Left ventricle myocardium superior (tissue), 1 donor: ENCODE data around the gene BCAS3. TPM values are rescaled to one million over a fixed set of nuclear protein-coding genes. Genes with fewer than 3 reads are reported as not detected.
"Not testable (repeated sequence)": the region's sequence is repeated elsewhere in the genome, so short reads cannot be mapped to it uniquely, and the experiment has no call there.

Experiments used
- ATAC-seq: fragments of 200-7000 bp; cut with Tn5 transposase; one replicate; pipeline ENCODE4 v1.9.1; 2020; ENCODE audit warnings: mild to moderate bottlenecking, moderate library complexity
- DNase-seq: peaks from one replicate; pipeline ENCODE4 v3.0.0-alpha.2; 2020
- intact Hi-C: fragments of 100-400 bp; cut with micrococcal nuclease; formaldehyde crosslinking; loops from one replicate; pipeline ENCODE4 v1.11.0; 2022
- total RNA-seq: library from RNA; stranded (reverse); fragmentation: NEBNext Ultra II Directional; extraction: Animal tissue kit (Norgen Biotek cat#: 25700); gene quantifications from one replicate; pipeline ENCODE4 v1.2.1, GENCODE V29; 2021
- donor health status: DM: no; HTN: yes; CAD: no; lungs with severe emphysema.

BCAS3 gene
- total RNA-seq, 1 donor from 2014 or later: 15.9 TPM

- ATAC-seq (peak; percentile 69), DNase-seq (peak; percentile 52)
- intact Hi-C loops: no loop called here
These were observed 660.5 kb downstream of the BCAS3 start for GRCh38 chr17:61338000-61338798.

DNA sequence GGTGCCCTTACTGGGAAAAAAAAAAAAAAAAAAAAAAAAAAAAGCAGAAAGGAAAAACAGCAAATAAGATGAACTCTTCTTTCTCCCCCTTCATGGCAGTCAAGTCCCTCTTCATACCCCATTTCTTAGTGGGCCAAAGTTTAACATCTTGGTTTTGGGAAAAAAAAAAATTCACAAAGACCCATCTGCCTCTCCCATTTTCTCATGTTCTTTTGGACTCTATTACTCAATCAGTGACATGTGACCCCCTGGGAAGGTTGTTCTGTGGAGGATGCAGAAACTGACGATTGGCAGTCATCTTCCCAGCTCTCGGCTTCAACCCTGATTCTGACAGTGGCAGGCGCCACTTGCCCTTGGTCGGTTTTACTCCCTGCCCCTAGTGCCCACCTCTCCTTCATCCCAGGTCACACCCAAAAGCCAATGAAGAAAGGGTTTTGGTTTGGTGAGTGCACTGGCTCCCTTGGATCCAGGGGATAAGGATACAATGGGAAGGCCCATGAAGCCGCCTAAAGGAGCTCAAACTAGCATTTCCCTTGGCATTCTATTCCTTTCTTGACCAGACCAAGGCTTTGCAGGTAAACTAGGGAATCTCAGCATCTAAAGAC, 661.3 kb downstream of the BCAS3 start:
- intact Hi-C loops: no loop called here
- no peak for DNase-seq
- peak; percentile 22 for ATAC-seq

- intact Hi-C loops: no loop called here
- ATAC-seq: no peak
- DNase-seq: no peak
These were observed 663.0 kb downstream of the BCAS3 start for GRCh38 chr17:61340431-61341209.

GRCh38 chr17:61343576-61343975, 665.9 kb downstream of the BCAS3 start:
- intact Hi-C loops: no loop called here
- ATAC-seq (no peak), DNase-seq (no peak)

- intact Hi-C loops: no loop called here
- ATAC-seq (peak; percentile 11), DNase-seq (no peak)
These were observed 667.4 kb downstream of the BCAS3 start for GRCh38 chr17:61345061-61345460.

GRCh38 chr17:61345825-61346666, 668.4 kb downstream of the BCAS3 start:
- no peak for ATAC-seq
- intact Hi-C loops: no loop called here
- DNase-seq: no peak

- no peak for DNase-seq
- no peak for ATAC-seq
- intact Hi-C loops: no loop called here
These were observed 671.7 kb downstream of the BCAS3 start for GRCh38 chr17:61349350-61349749.

GRCh38 chr17:61351745-61352407, 674.2 kb downstream of the BCAS3 start:
- ATAC-seq (no peak), DNase-seq (no peak)
- intact Hi-C loops: no loop called here

- ATAC-seq (no peak), DNase-seq (no peak)
- intact Hi-C loops: no loop called here
These were observed 674.7 kb downstream of the BCAS3 start for GRCh38 chr17:61352408-61352770.

- no peak for ATAC-seq
- intact Hi-C loops: no loop called here
These were observed 675.3 kb downstream of the BCAS3 start for GRCh38 chr17:61352781-61353491.

GRCh38 chr17:61353615-61354014, 676.0 kb downstream of the BCAS3 start:
- DNase-seq (no peak), ATAC-seq (no peak)
- intact Hi-C loops: no loop called here

More at GRCh38 chr17:61352781-61353491, 675.3 kb downstream of the BCAS3 start:
- DNase-seq: no peak

DNA sequence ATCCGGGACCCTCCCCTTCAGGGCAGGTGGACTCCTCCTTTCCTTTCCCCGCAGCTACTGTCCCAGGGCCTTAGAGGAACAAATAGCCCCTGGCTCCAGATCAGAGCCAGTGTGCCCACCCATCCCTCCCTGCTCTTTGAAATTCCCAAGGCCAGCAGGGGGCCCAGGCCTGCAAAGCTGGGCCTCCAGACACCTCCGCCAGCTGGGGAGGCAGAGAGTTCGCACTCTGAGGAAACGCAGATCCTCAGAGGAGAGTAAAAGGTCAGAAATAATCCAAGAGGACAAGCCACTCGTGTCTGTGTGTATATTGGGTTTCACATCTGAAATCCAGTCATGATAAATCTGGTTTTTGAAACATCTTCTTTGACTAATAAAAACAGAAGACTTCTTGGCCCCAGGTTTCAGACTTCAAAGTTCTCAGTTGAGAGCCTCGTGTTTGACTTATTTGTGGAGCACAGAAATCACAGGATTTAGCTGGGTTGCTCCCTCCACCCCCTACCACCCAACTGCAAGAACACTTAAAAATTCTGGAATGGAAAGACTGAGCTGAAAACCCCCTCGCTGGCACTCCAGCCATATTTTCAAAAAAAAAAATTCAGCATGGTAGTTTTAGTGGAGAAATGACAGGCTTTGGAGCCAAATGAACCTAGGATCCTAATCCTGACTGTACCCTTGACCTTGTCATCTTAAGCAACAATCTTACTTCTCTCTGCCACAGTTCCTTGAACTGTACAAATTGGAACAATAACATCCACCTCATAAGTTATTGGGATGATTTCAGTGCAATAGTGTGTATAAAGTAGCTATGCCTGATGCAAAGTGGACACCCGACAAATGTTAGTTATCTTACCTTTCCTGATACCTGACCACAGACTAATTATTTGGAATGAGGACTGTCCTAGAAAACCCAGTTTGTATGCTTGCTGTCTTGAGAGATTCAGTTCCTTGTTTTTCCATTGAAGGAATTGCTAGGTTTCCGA, 677.5 kb downstream of the BCAS3 start:
- intact Hi-C loops: no loop called here
- ATAC-seq: no peak
- no peak for DNase-seq

DNA sequence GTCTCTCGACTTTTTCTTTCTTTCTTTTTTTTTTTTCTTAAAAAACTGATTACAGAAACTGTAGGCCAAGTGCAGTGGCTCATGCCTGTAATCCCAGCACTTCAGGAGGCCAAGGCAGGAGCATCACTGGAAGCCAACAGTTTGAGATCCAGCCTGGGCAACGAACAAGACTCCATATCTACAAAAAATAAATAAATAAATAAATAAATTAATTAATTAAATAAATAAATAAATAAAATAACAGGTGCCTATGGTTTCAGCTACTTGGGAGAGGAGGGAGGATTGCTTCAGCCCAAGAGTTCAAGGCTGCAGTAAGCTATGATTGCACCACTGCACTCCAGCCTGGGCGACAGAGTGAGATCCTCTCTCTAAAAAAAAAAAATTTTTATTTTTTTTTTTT, 679.4 kb downstream of the BCAS3 start:
- DNase-seq, ATAC-seq, intact Hi-C loops: not testable (repeated sequence)

DNA sequence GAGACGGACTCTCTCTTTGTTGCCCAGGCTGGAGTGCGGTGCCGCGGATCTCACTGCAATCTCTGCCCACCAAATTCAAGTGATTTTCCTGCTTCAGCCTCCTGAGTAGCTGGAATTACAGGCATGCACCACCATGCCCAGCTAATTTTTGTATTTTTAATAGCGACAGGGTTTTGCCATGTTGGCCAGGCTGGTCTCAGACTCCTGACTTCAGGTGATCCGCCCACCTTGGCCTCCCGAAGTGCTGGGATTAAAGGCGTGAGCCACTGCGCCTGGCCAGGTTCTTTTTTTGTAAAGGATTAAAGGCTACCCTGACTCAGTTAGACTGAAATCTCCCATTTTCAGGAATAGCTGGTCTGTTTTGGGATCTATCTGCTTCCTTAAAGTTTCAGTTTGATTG, 681.9 kb downstream of the BCAS3 start:
- DNase-seq, intact Hi-C loops, ATAC-seq: not testable (repeated sequence)

GRCh38 chr17:61360318-61360943, 682.8 kb downstream of the BCAS3 start:
- intact Hi-C loops: no loop called here
- ATAC-seq (no peak), DNase-seq (no peak)

GRCh38 chr17:61361084-61361483, 683.4 kb downstream of the BCAS3 start:
- intact Hi-C loops: no loop called here
- no peak for DNase-seq
- no peak for ATAC-seq

DNA sequence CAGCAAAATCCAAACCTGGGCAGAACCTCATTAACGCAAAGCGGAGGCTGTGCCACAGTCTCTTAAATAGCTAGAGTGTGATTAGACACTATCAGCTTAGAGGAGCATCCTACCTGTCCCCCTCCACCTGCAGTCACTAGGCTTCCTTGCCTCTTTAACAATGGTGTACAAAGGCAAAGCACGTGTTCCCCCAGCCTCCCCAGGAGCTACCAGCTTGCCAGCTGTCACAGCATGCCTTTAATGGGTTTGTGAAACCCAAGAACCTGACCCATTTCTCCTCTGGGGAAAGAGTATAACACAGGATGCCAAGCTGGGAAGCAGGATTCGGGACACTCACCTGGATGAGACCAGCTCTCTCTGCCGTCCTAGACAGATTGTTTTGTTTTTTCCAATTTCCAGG, 684.7 kb downstream of the BCAS3 start:
- DNase-seq: no peak
- intact Hi-C loops: no loop called here
- ATAC-seq: no peak
